Liver (tissue), 9 donors: ENCODE measurements around the gene PCNT. TPM values are rescaled to one million over a fixed set of nuclear protein-coding genes. Genes with fewer than 3 reads are reported as not detected.

Source experiments
- DNase-seq: peaks from one replicate; pipeline ENCODE4 v3.0.0-alpha.2; 2017; ENCODE audit warnings: low spot score
- H3K27ac ChIP-seq, 2 donors: one replicate each; pipeline ENCODE4 v1.7.0; 2013; ENCODE audit warnings: inconsistent platforms in 2 of 2, low read length in 2 of 2, control low read depth in 1 of 2, low read depth in 1 of 2, mild to moderate bottlenecking in 1 of 2
- H3K27me3 ChIP-seq, 4 donors: one replicate each; pipeline versions ENCODE4 v1.6.1 to v1.7.0; 2013; ENCODE audit warnings: low read length in 3 of 4, inconsistent platforms in 1 of 4, mild to moderate bottlenecking in 1 of 4, moderate library complexity in 1 of 4; ENCODE audit not compliant: control insufficient read depth in 4 of 4, insufficient read depth in 4 of 4
- H3K36me3 ChIP-seq, 4 donors: one replicate each; pipeline versions ENCODE4 v1.6.1 to v1.7.0; 2013; ENCODE audit warnings: low read length in 3 of 4, mild to moderate bottlenecking in 3 of 4, low read depth in 1 of 4, moderate library complexity in 1 of 4; ENCODE audit not compliant: control insufficient read depth in 4 of 4, insufficient read depth in 3 of 4
- H3K4me1 ChIP-seq, 4 donors: one replicate each; pipeline versions ENCODE4 v1.6.1 to v1.7.0; 2013; ENCODE audit warnings: low read length in 3 of 4, mild to moderate bottlenecking in 3 of 4, moderate library complexity in 1 of 4; ENCODE audit not compliant: control insufficient read depth in 4 of 4, insufficient read depth in 4 of 4
- H3K4me3 ChIP-seq, 3 donors: one replicate each; pipeline versions ENCODE4 v1.6.1 to v1.7.0; 2013; ENCODE audit warnings: low read length in 3 of 3, control low read depth in 1 of 3, low read depth in 1 of 3, mild to moderate bottlenecking in 1 of 3
- H3K9ac ChIP-seq, 2 donors: one replicate each; pipeline ENCODE4 v1.7.0; 2013; ENCODE audit warnings: low read length in 2 of 2, mild to moderate bottlenecking in 2 of 2, moderate library complexity in 2 of 2, control low read depth in 1 of 2, low read depth in 1 of 2
- H3K9me3 ChIP-seq, 4 donors: one replicate each; pipeline versions ENCODE4 v1.6.1 to v1.7.0; 2013; ENCODE audit warnings: low read length in 3 of 4; ENCODE audit not compliant: control insufficient read depth in 4 of 4
- CTCF ChIP-seq: fragments of 150-350 bp; IDR thresholded peaks from 2 replicates; pipeline ENCODE4 v1.5.1; 2017; ENCODE audit warnings: improper control_type of control experiment, low read depth, low read length; ENCODE audit not compliant: missing input control
- EGR1 ChIP-seq, 2 donors: IDR thresholded peaks; 2 replicates each; pipeline ENCODE4 v1.6.1; 2016 to 2018; ENCODE audit warnings: antibody characterized with exemption in 2 of 2, low read depth in 2 of 2
- FOXA1 ChIP-seq: IDR thresholded peaks from 2 replicates; pipeline ENCODE4 v1.6.1; 2016; ENCODE audit warnings: antibody characterized with exemption
- FOXA2 ChIP-seq: IDR thresholded peaks from 2 replicates; pipeline ENCODE4 v1.6.1; 2016; ENCODE audit warnings: antibody characterized with exemption
- HNF4A ChIP-seq, 2 donors: conservative IDR thresholded peaks; 2 replicates each; pipeline ENCODE4 v1.6.1; 2016; ENCODE audit warnings: antibody characterized with exemption in 2 of 2, mild to moderate bottlenecking in 2 of 2
- HNF4G ChIP-seq: IDR thresholded peaks from 2 replicates; pipeline ENCODE4 v1.6.1; 2016; ENCODE audit warnings: antibody characterized with exemption
- JUND ChIP-seq, 2 donors: IDR thresholded peaks; 2 replicates each; pipeline ENCODE4 v1.6.1; 2016; ENCODE audit warnings: antibody characterized with exemption in 2 of 2
- RAD21 ChIP-seq, 2 donors: IDR thresholded peaks; 2 replicates each; pipeline ENCODE4 v1.6.1; 2016; ENCODE audit warnings: antibody characterized with exemption in 2 of 2, mild to moderate bottlenecking in 2 of 2
- RXRA ChIP-seq, 2 donors: IDR thresholded peaks; 2 replicates each; pipeline ENCODE4 v1.6.1; 2017 to 2018; ENCODE audit warnings: antibody characterized with exemption in 2 of 2, mild to moderate bottlenecking in 1 of 2
- SP1 ChIP-seq: IDR thresholded peaks from 2 replicates; pipeline ENCODE4 v1.6.1; 2018; ENCODE audit warnings: antibody characterized with exemption, mild to moderate bottlenecking
- TAF1 ChIP-seq: conservative IDR thresholded peaks from 2 replicates; pipeline ENCODE4 v1.6.1; 2016; ENCODE audit warnings: antibody characterized with exemption, mild to moderate bottlenecking
- YY1 ChIP-seq: IDR thresholded peaks from 2 replicates; pipeline ENCODE4 v1.6.1; 2016; ENCODE audit warnings: antibody characterized with exemption, mild to moderate bottlenecking
- ZBTB33 ChIP-seq: IDR thresholded peaks from 2 replicates; pipeline ENCODE4 v1.6.1; 2016; ENCODE audit warnings: antibody characterized with exemption
- WGBS: extraction: QIAGEN DNeasy Blood & Tissue Kit; methylation state at CpG from one replicate; pipeline ENCODE4 v1.1.7; 2013; 5-methylcytosine and 5-hydroxymethylcytosine counted together
- polyA plus RNA-seq, 2 donors: library from polyadenylated mRNA; stranded (reverse) in 1 of 2; unstranded in 1 of 2; fragments of 200-250 nt in 1 of 2; fragments of >200 nt in 1 of 2; fragmentation: Nextera tagmentation in 1 of 2; extraction: Ambion mirVana in 1 of 2; gene quantifications; one replicate each; pipeline versions ENCODE4 v1.2.1 to v1.2.3, GENCODE V29; 2013 to 2015
- total RNA-seq, 2 donors: library from RNA; depleted of rRNA; stranded (reverse); fragments of >200 nt; gene quantifications; one replicate each; pipeline ENCODE4 v1.2.3, GENCODE V29; 2014
- TF ChIP-seq, protein P1 (sequence below): IDR thresholded peaks from 2 replicates; pipeline ENCODE4 v1.6.1; 2016; ENCODE audit warnings: antibody characterized with exemption, mild to moderate bottlenecking
- donor health status: healthy.
- donor health status: healthy.
- donor health status: healthy.
- donor health status: healthy.
- donor health status: healthy.

The PCNT gene
- total and polyA plus RNA-seq, 4 donors: 6.7 to 36.8 (median 15.2) TPM

- no peak for TF ChIP-seq CTCF
- no peak for TF ChIP-seq FOXA2
- TF ChIP-seq, protein P1, sequence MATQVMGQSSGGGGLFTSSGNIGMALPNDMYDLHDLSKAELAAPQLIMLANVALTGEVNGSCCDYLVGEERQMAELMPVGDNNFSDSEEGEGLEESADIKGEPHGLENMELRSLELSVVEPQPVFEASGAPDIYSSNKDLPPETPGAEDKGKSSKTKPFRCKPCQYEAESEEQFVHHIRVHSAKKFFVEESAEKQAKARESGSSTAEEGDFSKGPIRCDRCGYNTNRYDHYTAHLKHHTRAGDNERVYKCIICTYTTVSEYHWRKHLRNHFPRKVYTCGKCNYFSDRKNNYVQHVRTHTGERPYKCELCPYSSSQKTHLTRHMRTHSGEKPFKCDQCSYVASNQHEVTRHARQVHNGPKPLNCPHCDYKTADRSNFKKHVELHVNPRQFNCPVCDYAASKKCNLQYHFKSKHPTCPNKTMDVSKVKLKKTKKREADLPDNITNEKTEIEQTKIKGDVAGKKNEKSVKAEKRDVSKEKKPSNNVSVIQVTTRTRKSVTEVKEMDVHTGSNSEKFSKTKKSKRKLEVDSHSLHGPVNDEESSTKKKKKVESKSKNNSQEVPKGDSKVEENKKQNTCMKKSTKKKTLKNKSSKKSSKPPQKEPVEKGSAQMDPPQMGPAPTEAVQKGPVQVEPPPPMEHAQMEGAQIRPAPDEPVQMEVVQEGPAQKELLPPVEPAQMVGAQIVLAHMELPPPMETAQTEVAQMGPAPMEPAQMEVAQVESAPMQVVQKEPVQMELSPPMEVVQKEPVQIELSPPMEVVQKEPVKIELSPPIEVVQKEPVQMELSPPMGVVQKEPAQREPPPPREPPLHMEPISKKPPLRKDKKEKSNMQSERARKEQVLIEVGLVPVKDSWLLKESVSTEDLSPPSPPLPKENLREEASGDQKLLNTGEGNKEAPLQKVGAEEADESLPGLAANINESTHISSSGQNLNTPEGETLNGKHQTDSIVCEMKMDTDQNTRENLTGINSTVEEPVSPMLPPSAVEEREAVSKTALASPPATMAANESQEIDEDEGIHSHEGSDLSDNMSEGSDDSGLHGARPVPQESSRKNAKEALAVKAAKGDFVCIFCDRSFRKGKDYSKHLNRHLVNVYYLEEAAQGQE: no peak
These were observed 28.2 kb downstream of the PCNT start (continued) for GRCh38 chr21:46352164-46352515.

- Histone ChIP-seq H3K36me3 (peaks cover 25 to 89% (median 39%) of the 10 kb centered on the region in 4 donors), H3K4me3 (no peak overlapping the region), H3K9ac (no peak overlapping the region), H3K27me3 (no peaks in the 10 kb centered on the region), H3K4me1 (no peaks in the 10 kb centered on the region), H3K27ac (no peak overlapping the region), H3K9me3 (no peaks in the 10 kb centered on the region)
- TF ChIP-seq FOXA1: no peak
- no peak for TF ChIP-seq RAD21 (IDR thresholded peaks at IDR 0.05)
- TF ChIP-seq RXRA (IDR thresholded peaks at IDR 0.05): no peak
- TF ChIP-seq FOXA2: no peak
- no peak for TF ChIP-seq ZBTB33
- no peak for TF ChIP-seq TAF1
- TF ChIP-seq, protein P1: no peak
- DNase-seq: no peak
- 91% methylated on average over 14 of the region's 14 CpGs for WGBS
These were observed 29.0 kb downstream of the PCNT start for GRCh38 chr21:46352913-46353312.

DNA sequence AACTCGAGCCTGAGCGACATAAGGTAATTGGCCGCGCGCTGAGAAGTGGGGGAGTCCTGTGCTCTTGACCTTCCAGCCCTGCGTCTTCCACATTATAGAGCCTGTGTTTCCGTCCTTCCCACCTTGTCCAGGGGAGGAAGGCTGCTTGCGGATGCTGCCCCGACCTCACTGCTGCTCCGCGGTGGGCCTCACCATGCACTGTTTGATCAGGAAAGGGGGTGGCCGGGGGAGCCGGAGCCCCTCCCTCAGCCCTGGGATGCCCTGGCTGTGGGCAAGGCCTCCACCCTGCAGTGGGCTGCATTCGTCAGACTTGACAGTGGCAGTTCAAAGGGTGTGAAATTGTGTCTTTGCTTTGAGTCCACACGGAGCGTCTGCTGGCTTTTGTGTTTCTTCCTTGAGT lies 30.1 kb downstream of the PCNT start:
- Histone ChIP-seq H3K27me3 (no peaks in the 10 kb centered on the region), H3K36me3 (peaks cover 27 to 88% (median 39%) of the 10 kb centered on the region in 4 donors), H3K4me1 (no peaks in the 10 kb centered on the region), H3K9me3 (no peaks in the 10 kb centered on the region), H3K27ac (no peak overlapping the region), H3K9ac (no peak overlapping the region), H3K4me3 (no peak overlapping the region)
- 94% methylated on average over 16 of the region's 16 CpGs for WGBS
- no peak for DNase-seq
- TF ChIP-seq HNF4A (conservative IDR thresholded peaks at IDR 0.05): no peak
- TF ChIP-seq YY1: no peak
- no peak for TF ChIP-seq FOXA1
- no peak for TF ChIP-seq JUND (IDR thresholded peaks at IDR 0.05)
- TF ChIP-seq ZBTB33: no peak
- TF ChIP-seq HNF4G: no peak
- TF ChIP-seq FOXA2: no peak
- TF ChIP-seq SP1: no peak
- no peak for TF ChIP-seq EGR1 (IDR thresholded peaks at IDR 0.05; ENCODE audit: low read depth in 2 of 2)
- TF ChIP-seq CTCF: no peak
